Activated naive CD4-positive, alpha-beta T cell (primary cell): ENCODE results near the gene SLC39A7.

Experiments
- DNase-seq, 4 experiments: peaks; one replicate each; lab custom pipeline; 2025; lab: John Stamatoyannopoulos, UW

SLC39A7 gene

DNA sequence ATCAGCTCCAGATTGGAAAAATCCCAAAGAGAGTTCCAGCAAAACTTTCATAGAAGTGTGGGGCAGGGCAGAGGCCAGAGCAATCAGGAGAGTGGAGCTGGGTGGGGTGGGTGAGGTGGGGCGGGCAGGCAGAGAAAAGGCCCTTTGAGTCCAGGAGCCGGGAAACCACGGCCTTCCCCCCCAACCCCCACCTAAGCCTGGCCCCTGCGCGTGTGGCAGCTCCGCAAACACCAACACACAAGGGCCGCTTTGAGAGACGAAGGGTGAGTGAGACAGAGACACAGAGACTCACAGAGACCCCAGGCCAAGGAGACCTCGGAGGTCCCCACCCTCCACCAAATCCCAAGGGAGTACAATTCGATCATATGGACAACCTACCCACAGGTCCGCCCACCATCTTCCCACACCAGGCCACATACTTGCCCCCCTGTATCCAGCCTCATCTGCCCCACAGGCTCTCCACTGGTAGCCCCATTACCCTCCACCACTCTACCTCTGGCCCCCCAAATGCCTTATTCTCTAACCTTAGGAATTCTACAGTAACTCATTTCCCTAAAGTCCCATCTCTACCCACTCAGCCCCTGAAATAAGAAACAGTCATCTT lies 10.1 kb upstream of the SLC39A7 start:
- DNase-seq = no peak

DNA sequence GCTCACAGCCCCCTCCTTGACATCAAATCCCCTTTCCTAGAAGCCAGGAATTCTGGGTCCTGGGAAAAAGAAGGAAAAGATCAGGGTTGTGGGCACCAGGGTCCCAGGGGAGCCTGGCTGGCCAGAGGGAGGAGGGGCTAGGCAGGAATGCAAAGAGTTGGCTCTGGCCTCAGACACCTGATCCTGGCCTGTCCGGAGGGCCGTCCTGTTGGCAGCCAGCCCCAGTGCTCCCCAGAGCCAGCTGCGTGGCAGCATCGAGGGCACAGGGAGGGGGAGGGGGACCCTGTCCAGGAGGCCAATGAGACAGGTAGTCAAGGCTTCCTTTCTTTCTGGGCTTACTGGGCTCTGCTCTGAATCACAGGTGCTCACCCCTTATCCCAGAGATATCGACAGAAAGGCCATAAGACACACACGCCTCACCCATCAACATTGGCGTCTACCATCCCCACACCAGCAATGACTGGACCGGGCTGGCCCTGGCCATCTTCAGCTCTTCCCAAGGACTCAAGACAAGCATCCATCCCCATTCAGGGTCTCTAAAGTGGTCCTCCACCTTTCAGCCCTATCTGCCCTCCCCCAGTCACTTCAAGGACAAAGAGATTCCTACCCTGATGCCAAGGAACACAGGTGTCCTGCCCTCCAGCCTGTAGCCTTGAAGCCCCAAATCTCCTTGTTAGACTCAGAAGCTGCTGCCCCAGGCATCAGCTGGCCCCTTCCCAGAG lies 9.1 kb upstream of the SLC39A7 start:
- no peak for DNase-seq

DNA sequence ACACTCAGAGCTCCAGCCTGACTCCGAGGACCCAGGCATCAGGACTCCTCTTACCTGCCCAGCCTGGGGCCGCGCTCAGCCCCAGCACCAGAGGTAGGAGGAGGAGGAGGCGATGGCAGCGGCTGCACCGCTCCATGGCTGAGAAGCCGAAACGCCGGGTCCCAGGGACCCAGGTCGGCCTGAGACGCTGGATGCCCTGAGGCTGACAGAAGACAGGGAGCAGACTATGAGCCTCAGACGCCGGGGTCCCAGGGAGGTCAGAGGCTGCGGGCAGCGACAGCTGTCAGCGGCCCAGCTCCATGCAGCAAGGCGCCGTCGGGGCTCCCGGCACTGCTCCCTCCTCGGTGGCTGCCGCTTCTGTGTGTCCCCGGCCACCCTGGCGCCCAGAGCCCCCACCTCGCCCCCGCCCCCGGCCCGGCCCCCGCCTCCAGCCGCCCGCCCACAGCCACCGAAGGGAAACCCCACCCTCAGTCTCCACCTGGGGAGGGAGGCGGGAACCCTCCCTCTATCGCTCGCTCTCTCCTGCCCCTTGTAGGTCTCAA lies 8.5 kb upstream of the SLC39A7 start, which contains the start of gene COL11A2:
Gene COL11A2, minus strand, starts transcription at position 363 of the 542 bp plus-strand sequence. Its CDS starts 227 bp downstream, at position 136.
- DNase-seq = peak in 1 of 4 experiments; percentile 21

DNA sequence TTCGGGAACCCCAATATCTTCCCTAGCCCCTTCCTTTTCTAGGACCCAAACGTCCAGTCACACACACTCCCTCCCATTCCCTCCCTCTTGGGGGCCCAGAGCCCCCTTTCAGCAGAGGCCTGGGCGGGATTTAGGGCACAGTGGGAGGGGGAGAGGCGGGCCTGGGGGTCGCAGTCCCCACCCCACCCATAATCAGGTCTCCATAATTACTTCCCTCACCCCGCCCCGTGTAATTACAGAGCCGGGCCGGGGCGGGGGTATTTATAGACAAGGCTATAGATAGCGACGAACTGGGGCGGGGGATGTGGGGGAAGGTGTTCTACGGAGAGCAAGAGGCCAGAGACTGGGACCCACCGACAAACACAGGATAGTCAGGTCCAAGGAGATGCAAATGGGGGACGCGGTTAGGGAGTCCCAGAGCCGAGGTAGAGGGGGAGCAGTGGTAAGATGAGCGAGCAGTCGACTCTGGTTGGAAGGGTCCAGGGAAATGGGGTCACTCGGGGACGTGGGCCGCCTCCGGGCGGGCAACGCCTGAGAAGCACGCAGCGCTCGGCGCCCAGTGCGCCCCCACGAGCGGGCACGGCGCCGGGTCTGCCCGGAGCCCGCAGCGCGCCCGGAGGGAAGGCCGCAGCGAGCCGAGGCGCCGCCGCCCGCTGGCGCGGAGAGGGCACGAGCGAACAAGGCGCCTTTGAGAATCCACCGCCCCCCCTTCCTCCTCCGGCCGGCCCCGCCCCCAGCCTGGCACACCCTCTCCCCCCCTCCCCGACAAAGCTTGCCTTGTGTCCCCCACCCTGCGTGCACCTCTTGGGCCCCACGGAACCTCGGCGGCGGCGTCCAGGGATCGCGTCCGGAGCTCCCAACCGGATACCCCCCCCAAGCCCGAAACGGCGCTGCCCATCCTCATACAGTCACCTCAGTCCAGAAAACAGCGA lies 7.7 kb upstream of the SLC39A7 start:
- peak in 1 of 4 experiments; percentile 43 for DNase-seq

DNA sequence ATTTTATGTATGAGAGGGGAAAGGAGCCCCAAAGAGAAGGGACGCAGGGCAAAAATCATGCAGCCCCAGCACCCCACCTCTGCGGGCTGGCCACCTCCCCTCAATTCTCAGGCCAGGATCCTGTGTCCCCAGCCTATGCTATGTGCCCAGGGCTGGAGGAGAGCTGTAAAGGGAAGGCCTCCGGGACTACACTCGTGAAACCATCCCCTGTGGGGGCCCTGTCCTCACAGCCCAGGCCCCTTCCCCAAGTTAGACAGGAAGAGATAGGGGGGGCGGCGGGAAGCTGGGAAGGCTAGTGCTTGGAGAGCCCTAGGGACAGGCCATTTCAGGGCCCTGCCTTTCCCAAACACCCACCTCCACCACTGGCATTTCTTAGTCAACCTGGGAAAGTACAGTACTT lies 7.0 kb upstream of the SLC39A7 start:
- DNase-seq = no peak

DNA sequence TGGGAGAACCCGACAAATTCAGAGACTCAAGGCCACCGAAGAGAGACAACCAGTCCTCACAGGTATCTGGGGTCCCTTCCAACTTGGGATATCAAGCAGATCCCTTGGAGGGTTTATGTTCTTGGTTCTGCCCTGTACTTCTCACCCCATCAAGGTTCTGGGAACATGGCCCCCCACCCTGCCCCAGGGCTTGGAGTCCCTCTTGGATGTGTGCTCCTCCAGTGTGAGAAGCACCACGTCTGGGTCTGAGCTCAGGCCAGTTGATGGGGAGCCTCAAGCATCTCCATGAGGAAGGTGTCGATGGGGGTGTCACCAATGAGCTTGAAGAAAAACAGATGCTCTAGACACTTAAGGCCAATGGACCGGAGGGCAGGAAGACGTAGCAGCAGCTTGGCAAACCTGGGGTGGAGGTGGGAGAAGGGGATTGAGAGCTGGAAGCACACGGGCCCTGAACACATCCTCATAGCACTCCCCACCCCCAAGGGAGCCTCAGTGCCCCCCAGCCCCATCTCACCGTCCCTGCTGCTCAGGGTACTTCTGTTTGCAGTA lies 6.2 kb upstream of the SLC39A7 start:
- no peak for DNase-seq

DNA sequence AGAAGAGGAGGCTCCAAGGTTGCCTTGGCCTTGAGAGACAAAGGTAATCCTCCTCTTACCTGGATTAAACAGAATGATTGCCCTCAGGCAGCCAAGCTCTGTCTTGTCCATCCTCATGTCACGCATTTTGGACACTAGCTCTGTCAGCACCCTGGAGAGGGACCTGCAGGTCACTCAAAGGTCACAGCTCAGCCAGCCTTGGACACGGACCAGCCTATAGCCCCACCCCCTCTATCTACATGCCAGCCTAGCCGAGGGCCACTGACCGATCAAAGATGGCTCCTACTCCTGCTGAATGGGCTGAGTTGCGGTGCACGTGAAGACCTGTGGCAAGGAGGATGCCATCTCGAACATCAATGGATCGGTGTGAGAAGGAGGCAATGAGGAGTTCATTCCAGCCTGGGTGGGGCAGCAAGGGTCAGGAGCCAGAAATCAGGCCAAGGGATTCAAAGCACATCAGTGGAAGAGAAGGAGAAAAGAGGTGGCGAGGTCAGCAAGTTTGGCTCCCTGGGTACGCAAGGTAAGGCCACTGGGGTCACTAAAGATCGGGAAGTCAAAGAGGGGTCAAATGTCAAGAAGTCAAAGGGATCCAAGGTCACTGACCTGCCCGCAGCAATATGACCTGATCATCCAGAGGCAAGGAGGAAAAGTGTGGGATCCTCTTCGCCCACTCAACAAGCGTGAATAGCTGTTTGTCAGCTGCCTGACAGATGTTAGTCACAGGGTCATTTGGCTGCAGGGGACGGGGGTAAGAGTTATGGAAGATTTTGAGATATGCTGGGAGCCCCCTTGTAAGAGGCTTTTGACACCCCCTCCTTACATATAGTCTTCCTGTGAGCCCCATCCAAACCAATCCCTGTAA lies 5.1 kb upstream of the SLC39A7 start:
- DNase-seq = no peak

DNA sequence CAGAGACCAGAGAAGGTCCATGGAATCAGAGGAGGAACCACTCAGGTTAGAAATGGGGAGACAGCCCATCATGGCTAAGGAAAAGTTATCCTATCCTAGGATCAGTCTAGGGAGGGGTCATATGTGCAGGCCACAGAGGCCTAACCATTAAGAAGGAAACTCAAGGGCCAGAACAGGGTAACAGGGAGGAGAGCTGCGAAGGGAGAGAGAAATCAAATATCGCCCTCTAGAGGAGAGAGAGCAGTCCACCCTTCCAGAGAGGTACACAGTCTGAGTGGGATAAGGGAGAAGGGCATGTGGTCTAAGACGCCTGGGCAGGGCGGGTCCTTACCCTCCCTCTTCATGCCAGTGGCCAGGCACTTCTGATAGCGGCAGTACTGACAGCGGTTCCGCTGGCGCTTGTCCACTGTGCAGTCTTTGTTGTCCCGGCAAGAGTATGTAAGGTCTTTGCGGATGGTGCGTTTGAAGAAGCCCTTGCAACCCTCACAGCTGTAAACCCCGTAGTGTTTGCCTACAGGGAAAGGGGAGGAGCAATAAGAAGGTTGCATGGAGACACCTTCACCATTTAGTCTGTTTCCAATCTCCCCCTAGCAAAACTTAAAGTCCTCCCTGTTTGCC lies 3.1 kb upstream of the SLC39A7 start:
- DNase-seq = no peak

DNA sequence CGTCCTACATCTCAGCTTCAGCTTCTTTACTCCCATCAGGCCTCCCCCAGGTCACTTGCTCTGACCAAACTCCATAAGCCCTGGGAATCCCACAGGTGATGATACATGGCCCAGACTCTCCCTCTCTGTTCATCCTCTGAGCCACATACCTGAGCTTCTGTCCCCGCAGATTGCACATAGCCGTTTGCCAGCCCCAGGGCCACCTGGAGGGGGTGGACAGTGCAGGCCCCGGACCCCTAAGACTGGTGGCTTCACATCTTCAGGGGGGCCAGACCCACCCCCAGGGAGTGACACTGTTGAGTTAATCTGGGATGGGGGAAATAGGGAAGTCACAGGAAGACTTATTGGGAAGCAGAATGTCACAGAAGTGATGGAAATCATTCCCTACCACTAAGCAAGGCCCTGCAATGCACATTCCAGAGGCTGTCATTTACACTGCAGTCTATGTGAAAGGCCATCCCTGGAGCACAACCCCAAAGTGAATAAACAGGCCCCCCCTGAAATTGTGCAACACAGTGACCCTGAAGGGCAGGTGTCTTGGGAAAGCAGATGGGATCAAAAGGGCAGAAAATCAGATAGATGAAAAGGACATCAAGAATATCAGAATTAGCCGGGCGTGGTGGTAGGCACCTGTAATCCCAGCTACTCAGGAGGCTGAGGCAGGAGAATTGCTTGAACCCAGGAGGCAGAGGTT lies 2.4 kb upstream of the SLC39A7 start:
- no peak for DNase-seq

DNA sequence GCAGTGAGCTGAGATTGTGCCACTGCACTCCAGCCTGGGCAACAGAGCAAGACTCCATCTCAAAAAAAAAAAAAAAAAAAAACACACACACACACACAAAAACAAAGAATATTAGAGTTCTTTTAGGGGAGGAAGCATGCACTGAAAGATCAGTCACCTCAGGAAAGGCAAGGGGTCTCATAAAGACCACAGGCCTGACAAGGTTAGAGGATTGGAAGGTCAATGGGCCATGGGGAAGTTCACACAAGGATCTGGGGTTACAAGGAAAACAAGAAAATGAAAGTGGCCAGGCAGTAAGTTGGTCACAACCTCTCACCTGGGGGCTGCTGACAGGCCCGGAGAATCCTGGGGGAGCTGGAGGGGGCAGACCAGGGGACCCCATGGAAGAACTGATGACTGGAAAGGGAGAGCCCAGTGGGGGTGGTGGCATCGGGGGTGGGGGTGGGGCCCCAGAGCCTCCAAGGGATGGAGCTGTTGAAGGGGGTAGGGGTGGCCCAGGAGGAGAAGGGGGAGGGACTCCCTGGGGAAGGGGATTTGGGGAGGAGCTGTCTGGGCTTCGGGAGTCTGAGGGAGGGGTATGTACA lies 1.7 kb upstream of the SLC39A7 start:
- DNase-seq = no peak

DNA sequence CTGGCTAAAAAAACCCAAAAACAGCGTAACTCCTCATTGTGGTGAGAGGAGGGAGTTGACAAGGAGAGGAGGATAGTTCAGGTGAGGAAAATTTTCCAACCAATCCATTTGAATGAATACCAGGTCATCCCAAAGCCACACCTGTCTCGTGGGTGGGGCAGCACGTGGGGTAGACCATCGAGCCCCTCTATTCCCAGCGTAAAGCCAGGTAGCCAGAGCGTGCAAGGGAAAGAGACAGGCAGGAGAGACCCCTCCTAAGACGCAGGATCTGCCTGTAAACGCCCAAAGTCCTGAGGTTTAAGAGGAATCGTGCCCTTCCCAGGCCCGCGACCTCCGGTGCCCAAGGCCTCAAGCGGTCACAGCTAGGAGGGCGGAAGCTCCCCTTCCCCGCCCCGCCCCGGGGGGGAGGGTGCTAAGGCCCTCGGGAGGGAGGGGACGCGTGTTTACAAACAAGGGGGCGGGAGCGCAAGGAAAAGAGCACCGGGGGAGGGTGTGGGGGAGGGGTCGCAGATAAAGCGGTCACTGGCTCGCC lies 914 bp upstream of the SLC39A7 start:
- DNase-seq = peak; percentile 49 to 67 (median 54)

DNA sequence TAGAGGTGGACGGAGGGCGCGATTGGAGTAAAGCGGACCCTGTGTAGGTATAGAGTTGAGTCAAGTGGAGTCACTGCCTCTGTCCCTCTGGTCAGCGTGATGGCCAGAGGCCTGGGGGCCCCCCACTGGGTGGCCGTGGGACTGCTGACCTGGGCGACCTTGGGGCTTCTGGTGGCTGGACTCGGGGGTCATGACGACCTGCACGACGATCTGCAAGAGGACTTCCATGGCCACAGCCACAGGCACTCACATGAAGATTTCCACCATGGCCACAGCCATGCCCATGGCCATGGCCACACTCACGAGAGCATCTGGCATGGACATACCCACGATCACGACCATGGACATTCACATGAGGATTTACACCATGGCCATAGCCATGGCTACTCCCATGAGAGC lies 479 bp downstream of the SLC39A7 start:
- no peak for DNase-seq

DNA sequence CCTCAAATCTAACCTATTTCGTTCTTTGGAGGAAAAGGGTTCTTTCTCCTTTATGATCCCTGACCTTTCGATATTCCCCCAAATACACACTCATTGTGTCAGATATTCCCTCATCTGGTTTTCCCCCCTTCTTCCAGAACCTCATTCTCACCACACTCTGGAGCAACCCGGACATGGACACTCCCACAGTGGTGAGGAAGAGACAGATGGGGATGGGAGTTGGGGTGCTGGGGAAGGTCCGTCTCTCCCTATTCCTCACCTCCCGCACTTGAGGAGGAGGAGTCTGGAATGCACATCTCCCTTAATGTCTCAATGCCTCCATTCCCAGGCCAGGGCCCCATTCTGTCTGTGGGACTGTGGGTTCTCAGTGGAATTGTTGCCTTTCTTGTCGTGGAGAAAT lies 1.3 kb downstream of the SLC39A7 start:
- no peak for DNase-seq

DNA sequence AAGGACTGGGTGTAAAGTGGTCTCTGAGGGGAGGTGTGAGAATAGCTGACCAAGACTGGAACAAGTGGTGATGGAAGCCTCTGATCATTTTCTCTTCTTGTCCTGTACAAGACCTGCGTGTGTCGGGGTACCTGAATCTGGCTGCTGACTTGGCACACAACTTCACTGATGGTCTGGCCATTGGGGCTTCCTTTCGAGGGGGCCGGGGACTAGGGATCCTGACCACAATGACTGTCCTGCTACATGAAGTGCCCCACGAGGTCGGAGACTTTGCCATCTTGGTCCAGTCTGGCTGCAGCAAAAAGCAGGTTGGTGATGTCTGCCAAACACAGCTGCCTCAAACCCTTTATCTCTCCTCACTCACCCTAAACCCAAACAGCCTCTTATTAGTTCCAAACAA lies 2.1 kb downstream of the SLC39A7 start:
- DNase-seq = no peak

DNA sequence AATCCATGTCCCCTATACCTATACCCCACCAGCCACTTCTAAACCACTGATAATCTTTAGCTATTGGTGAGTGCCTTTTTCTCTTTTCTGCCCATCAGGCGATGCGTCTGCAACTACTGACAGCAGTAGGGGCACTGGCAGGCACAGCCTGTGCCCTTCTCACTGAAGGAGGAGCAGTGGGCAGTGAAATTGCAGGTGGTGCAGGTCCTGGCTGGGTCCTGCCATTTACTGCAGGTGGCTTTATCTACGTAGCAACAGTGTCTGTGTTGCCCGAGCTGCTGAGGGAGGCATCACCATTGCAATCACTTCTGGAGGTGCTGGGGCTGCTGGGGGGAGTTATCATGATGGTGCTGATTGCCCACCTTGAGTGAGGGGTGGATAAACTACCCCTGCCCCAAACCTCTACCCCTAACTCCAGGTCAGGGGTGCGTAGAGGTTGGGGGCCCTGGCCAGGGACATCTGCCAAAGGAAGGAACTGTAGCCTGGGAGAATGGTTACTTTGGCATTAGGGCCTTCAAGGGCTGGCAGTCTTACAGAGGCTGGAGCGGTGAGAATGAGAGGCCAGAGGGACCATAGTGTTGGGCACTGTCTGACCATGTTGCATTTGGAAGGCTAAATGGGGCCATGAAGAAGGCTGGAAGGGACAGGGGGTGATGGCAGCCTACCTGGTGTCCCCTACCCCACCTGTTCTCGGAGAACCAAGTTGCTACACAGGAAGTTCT lies 2.9 kb downstream of the SLC39A7 start:
- no peak for DNase-seq

DNA sequence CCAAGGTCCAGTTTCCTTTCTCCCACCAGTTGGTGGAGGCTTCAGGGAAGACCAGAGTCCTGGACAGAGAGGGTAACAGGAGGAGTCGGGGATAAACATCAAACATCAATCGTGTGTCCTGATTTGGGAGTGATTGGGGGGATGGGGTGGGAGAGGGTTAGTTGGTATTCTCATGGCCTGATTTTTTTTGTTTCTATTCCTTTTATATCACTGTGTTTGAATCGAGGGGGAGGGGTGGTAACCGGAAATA lies 3.4 kb downstream of the SLC39A7 start:
- no peak for DNase-seq

DNA sequence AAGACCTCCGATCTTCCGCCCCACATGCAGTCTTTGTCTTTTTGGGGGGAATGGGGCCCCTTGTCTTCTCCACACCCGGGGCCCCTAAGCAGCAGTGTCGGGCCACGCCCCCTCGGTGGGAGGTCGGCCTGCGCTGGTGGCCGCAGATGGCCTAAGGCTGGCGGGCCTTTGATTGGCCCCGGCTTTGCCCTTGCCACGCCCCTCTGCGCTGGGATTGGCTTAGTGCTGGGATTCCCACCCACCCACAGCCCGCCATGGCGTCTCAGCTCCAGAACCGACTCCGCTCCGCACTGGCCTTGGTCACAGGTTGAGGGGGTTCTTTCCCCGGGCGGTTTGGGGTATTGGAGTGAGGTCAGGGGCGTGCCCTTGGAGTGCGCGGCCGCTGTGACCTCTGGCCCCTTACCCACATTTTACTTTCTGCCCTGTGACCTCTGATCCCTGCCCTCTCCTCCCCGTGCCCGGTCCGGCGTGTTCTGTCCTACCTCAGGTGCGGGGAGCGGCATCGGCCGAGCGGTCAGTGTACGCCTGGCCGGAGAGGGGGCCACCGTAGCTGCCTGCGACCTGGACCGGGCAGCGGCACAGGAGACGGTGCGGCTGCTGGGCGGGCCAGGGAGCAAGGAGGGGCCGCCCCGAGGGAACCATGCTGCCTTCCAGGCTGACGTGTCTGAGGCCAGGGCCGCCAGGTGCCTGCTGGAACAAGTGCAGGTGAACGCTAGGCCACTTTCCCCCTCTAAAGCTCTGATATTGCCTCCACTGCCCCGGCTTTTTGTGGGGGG lies 3.9 kb downstream of the SLC39A7 start, which contains the start of gene HSD17B8:
Gene HSD17B8, plus strand, starts transcription at position 241 of the 776 bp plus-strand sequence. Its CDS starts 14 bp downstream, at position 255.
- DNase-seq = peak; percentile 68 to 86 (median 73)
